ENCODE measurements around the gene EPG5. TPM values are rescaled to one million over a fixed set of nuclear protein-coding genes. Genes with fewer than 3 reads are reported as not detected.
A peak's percentile ranks its signal among the peaks of the same experiment; 100 is the strongest.

EPG5 gene
- total and polyA plus RNA-seq, 9 of the 15 experiments (the other 6 are each of a cell fraction or from before 2014, with no cell fraction given) = 1.3 to 10.7 (median 5.2) TPM

DNA sequence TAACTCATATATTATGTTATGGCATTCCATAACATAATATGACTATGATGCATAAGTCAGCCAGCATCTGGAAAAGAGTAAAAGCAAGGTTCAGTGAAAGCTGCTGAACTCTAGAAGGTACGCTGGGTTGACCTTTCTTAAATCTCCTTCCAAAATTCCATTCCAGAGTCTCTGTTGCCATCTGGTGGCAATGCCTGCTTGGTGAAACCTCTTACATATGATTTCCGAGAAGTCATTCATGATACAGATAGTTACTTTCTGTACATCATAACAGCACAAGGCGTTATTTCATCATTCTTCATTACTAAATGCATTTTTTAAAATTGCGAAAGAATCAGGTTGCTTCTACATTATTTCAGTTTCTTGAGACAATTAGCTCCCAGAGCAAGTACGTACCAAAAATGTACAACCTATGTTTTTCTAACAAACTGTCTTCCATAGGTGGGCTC is 7.0 kb upstream of the EPG5 start (continued):
- TF ChIP-seq, protein P1, sequence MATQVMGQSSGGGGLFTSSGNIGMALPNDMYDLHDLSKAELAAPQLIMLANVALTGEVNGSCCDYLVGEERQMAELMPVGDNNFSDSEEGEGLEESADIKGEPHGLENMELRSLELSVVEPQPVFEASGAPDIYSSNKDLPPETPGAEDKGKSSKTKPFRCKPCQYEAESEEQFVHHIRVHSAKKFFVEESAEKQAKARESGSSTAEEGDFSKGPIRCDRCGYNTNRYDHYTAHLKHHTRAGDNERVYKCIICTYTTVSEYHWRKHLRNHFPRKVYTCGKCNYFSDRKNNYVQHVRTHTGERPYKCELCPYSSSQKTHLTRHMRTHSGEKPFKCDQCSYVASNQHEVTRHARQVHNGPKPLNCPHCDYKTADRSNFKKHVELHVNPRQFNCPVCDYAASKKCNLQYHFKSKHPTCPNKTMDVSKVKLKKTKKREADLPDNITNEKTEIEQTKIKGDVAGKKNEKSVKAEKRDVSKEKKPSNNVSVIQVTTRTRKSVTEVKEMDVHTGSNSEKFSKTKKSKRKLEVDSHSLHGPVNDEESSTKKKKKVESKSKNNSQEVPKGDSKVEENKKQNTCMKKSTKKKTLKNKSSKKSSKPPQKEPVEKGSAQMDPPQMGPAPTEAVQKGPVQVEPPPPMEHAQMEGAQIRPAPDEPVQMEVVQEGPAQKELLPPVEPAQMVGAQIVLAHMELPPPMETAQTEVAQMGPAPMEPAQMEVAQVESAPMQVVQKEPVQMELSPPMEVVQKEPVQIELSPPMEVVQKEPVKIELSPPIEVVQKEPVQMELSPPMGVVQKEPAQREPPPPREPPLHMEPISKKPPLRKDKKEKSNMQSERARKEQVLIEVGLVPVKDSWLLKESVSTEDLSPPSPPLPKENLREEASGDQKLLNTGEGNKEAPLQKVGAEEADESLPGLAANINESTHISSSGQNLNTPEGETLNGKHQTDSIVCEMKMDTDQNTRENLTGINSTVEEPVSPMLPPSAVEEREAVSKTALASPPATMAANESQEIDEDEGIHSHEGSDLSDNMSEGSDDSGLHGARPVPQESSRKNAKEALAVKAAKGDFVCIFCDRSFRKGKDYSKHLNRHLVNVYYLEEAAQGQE (IDR thresholded peaks at IDR 0.05; ENCODE audit: borderline replicate concordance) = peak; percentile 74; the same call in 1 of the 2 replicates
- TF ChIP-seq, protein P1 (CRISPR knock-in tag; IDR thresholded peaks at IDR 0.05; ENCODE audit: low read depth) = no peak
- TF ChIP-seq CGGBP1 (CRISPR knock-in tag; IDR thresholded peaks at IDR 0.05) (no peak), CTCF (IDR thresholded peaks at IDR 0.05 in 2 of 3, conservative IDR thresholded peaks at IDR 0.05 in 1 of 3; ENCODE audit: insufficient read depth in 2 of 3, low read depth in 1 of 3, low read length in 3 of 3) (peak; percentile 54 to 89 (median 68); a peak in 5 of 6 replicates), ZNF212 (CRISPR knock-in tag; IDR thresholded peaks at IDR 0.05) (no peak), DEAF1 (CRISPR knock-in tag; IDR thresholded peaks at IDR 0.05) (peak; percentile 74), ARNT (IDR thresholded peaks at IDR 0.05) (no peak), SREBF2 (CRISPR knock-in tag; IDR thresholded peaks at IDR 0.05) (no peak), CEBPB (tag; IDR thresholded peaks at IDR 0.05) (peak; percentile 87), ZNF217 (CRISPR knock-in tag; IDR thresholded peaks at IDR 0.05) (no peak), CEBPG (CRISPR knock-in tag; IDR thresholded peaks at IDR 0.05) (peak; percentile 56), CEBPG (tag; conservative IDR thresholded peaks at IDR 0.05 in 1 of 2, IDR thresholded peaks at IDR 0.05 in 1 of 2) (peak; percentile 86 to 89), JUND (IDR thresholded peaks at IDR 0.05; ENCODE audit: borderline replicate concordance, low read depth, low read length) (peak; percentile 9; the same call in 1 of the 2 replicates), JUND (tag; IDR thresholded peaks at IDR 0.05; ENCODE audit: borderline replicate concordance, low read depth, low read length) (no peak)
